Thyroid gland (tissue), 4 donors: ENCODE measurements around the gene ARHGAP15.

ENCODE experiments used
- POLR2A ChIP-seq, 2 donors: fragments of 450-650 bp; IDR thresholded peaks; one replicate each; pipeline ENCODE4 v1.6.1; 2017; ENCODE audit warnings: antibody characterized with exemption in 2 of 2, mild to moderate bottlenecking in 2 of 2, moderate library complexity in 1 of 2
- TF ChIP-seq, protein P1 (sequence below), 6 experiments: fragments of 200-600 bp in 3 of 6; fragments of 450-650 bp in 3 of 6; sonication (generic) in 3 of 6; IDR thresholded peaks; one replicate each; pipeline ENCODE4 v1.5.1; 2016 to 2019; ENCODE audit warnings: antibody characterized with exemption in 6 of 6, mild to moderate bottlenecking in 2 of 6, inconsistent platforms in 1 of 6, moderate library complexity in 1 of 6

GRCh38 chr2:143758629-143759330, 629.6 kb downstream of the ARHGAP15 start:
- TF ChIP-seq, protein P1, sequence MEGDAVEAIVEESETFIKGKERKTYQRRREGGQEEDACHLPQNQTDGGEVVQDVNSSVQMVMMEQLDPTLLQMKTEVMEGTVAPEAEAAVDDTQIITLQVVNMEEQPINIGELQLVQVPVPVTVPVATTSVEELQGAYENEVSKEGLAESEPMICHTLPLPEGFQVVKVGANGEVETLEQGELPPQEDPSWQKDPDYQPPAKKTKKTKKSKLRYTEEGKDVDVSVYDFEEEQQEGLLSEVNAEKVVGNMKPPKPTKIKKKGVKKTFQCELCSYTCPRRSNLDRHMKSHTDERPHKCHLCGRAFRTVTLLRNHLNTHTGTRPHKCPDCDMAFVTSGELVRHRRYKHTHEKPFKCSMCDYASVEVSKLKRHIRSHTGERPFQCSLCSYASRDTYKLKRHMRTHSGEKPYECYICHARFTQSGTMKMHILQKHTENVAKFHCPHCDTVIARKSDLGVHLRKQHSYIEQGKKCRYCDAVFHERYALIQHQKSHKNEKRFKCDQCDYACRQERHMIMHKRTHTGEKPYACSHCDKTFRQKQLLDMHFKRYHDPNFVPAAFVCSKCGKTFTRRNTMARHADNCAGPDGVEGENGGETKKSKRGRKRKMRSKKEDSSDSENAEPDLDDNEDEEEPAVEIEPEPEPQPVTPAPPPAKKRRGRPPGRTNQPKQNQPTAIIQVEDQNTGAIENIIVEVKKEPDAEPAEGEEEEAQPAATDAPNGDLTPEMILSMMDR (IDR thresholded peaks at IDR 0.05): no peak
- TF ChIP-seq POLR2A (IDR thresholded peaks at IDR 0.05): no peak
